HepG2 (cell line): Measurements from ENCODE around the gene ST3GAL5. TPM values are rescaled to one million over a fixed set of nuclear protein-coding genes. Genes with fewer than 3 reads are reported as not detected.

Experiments
- IRF2 ChIP-seq: IDR thresholded peaks from 2 replicates; pipeline ENCODE4 v1.6.1; 2018; ENCODE audit warnings: missing genetic modification reagents, missing compliant biosample characterization
- RXRB ChIP-seq: IDR thresholded peaks from 2 replicates; pipeline ENCODE4 v1.6.1; 2016; ENCODE audit warnings: borderline replicate concordance, missing genetic modification reagents, missing compliant biosample characterization
- SPEN ChIP-seq: sonication (generic); formaldehyde crosslinking; IDR thresholded peaks from 2 replicates; pipeline ENCODE4 v1.5.1; 2020; ENCODE audit warnings: low read depth, mild to moderate bottlenecking, missing genetic modification reagents
- ZNF232 ChIP-seq: sonication (generic); formaldehyde crosslinking; IDR thresholded peaks from 2 replicates; pipeline ENCODE4 v1.4.0; 2020; ENCODE audit warnings: missing genetic modification reagents, borderline replicate concordance
- ZNF430 ChIP-seq: sonication (generic); formaldehyde crosslinking; IDR thresholded peaks from 2 replicates; pipeline ENCODE4 v1.9.0; 2021; ENCODE audit warnings: mild to moderate bottlenecking, missing genetic modification reagents
- ZNF7 ChIP-seq: IDR thresholded peaks from 2 replicates; pipeline ENCODE4 v1.6.1; 2016; ENCODE audit warnings: missing biosample characterization, missing genetic modification reagents
- ZSCAN29 ChIP-seq: sonication (generic); formaldehyde crosslinking; conservative IDR thresholded peaks from 2 replicates; pipeline ENCODE4 v1.4.0; 2020; ENCODE audit warnings: mild to moderate bottlenecking, missing genetic modification reagents
- polyA plus RNA-seq, 8 experiments: library from polyadenylated mRNA; depleted of rRNA in 3 of 8; stranded (reverse) in 7 of 8; unstranded in 1 of 8; fragments of >200 nt; fragmentation: Illumina TruSeq in 4 of 8; extraction: Trizol in 4 of 8; gene quantifications; 2 replicates each; pipeline versions ENCODE4 v1.2.1 to v1.2.3, GENCODE V29; 2011 to 2016; ENCODE audit warnings: low read depth in 4 of 8, missing spikeins in 1 of 8, mixed read lengths in 1 of 8; ENCODE audit not compliant: insufficient read depth in 1 of 8
- total RNA-seq, 5 experiments: library from RNA; depleted of rRNA; stranded (reverse); fragments of >200 nt; fragmentation: Illumina TruSeq; extraction: Trizol; gene quantifications; 2 replicates each; pipeline ENCODE4 v1.2.3, GENCODE V29; 2016; ENCODE audit warnings: low read depth in 1 of 5
- TF ChIP-seq, protein P1 (sequence below): IDR thresholded peaks from 2 replicates; pipeline ENCODE4 v1.4.0; 2020; ENCODE audit warnings: mild to moderate bottlenecking, missing genetic modification reagents
- TF ChIP-seq, protein P2 (sequence below): sonication (generic); formaldehyde crosslinking; IDR thresholded peaks from 2 replicates; pipeline ENCODE4 v1.4.0; 2020; ENCODE audit warnings: missing genetic modification reagents, borderline replicate concordance
- TF ChIP-seq, protein P3 (sequence below): sonication (generic); formaldehyde crosslinking; IDR thresholded peaks from 2 replicates; pipeline ENCODE4 v1.5.1; 2020; ENCODE audit warnings: missing genetic modification reagents, mild to moderate bottlenecking, borderline replicate concordance
- TF ChIP-seq, protein P4 (sequence below): sonication (generic); formaldehyde crosslinking; IDR thresholded peaks from 2 replicates; pipeline ENCODE4 v1.4.0; 2020; ENCODE audit warnings: missing genetic modification reagents

The ST3GAL5 gene
- total and polyA plus RNA-seq, 2 of the 13 experiments (the other 11 are each of a cell fraction or from before 2014, with no cell fraction given): 1.3 to 2.0 TPM

DNA sequence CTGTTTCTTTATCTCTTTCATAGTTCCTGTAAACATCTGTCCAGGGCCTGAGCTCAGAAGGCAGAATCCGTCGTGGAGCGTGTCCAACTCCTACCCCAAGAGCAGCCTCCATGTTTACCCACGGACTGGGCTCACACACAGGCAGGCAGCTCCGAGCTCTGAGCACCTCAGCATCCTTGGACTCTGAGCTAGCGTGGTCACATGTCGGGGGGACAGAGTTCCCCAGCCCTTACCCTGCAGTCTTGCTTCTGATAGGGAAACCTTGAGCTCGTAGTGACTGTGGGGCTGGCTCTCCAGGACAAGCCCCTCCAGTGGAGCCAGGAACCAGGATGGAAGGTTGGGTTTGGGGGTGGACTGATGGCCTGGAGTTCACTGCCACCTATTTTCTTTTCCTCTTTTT, 15.1 kb upstream of the ST3GAL5 start (continued):
- TF ChIP-seq, protein P1, sequence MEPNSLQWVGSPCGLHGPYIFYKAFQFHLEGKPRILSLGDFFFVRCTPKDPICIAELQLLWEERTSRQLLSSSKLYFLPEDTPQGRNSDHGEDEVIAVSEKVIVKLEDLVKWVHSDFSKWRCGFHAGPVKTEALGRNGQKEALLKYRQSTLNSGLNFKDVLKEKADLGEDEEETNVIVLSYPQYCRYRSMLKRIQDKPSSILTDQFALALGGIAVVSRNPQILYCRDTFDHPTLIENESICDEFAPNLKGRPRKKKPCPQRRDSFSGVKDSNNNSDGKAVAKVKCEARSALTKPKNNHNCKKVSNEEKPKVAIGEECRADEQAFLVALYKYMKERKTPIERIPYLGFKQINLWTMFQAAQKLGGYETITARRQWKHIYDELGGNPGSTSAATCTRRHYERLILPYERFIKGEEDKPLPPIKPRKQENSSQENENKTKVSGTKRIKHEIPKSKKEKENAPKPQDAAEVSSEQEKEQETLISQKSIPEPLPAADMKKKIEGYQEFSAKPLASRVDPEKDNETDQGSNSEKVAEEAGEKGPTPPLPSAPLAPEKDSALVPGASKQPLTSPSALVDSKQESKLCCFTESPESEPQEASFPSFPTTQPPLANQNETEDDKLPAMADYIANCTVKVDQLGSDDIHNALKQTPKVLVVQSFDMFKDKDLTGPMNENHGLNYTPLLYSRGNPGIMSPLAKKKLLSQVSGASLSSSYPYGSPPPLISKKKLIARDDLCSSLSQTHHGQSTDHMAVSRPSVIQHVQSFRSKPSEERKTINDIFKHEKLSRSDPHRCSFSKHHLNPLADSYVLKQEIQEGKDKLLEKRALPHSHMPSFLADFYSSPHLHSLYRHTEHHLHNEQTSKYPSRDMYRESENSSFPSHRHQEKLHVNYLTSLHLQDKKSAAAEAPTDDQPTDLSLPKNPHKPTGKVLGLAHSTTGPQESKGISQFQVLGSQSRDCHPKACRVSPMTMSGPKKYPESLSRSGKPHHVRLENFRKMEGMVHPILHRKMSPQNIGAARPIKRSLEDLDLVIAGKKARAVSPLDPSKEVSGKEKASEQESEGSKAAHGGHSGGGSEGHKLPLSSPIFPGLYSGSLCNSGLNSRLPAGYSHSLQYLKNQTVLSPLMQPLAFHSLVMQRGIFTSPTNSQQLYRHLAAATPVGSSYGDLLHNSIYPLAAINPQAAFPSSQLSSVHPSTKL: peak; percentile 80
- 0 out of 2 replicates have a peak, but pooled peaks have one; percentile 26 for TF ChIP-seq RXRB
- TF ChIP-seq ZNF430: peak; percentile 31; the same call in 1 of the 2 replicates
- no peak for TF ChIP-seq ZSCAN29 (CRISPR knock-in tag)
- no peak for TF ChIP-seq ZNF7 (CRISPR knock-in tag)
- TF ChIP-seq, protein P2, sequence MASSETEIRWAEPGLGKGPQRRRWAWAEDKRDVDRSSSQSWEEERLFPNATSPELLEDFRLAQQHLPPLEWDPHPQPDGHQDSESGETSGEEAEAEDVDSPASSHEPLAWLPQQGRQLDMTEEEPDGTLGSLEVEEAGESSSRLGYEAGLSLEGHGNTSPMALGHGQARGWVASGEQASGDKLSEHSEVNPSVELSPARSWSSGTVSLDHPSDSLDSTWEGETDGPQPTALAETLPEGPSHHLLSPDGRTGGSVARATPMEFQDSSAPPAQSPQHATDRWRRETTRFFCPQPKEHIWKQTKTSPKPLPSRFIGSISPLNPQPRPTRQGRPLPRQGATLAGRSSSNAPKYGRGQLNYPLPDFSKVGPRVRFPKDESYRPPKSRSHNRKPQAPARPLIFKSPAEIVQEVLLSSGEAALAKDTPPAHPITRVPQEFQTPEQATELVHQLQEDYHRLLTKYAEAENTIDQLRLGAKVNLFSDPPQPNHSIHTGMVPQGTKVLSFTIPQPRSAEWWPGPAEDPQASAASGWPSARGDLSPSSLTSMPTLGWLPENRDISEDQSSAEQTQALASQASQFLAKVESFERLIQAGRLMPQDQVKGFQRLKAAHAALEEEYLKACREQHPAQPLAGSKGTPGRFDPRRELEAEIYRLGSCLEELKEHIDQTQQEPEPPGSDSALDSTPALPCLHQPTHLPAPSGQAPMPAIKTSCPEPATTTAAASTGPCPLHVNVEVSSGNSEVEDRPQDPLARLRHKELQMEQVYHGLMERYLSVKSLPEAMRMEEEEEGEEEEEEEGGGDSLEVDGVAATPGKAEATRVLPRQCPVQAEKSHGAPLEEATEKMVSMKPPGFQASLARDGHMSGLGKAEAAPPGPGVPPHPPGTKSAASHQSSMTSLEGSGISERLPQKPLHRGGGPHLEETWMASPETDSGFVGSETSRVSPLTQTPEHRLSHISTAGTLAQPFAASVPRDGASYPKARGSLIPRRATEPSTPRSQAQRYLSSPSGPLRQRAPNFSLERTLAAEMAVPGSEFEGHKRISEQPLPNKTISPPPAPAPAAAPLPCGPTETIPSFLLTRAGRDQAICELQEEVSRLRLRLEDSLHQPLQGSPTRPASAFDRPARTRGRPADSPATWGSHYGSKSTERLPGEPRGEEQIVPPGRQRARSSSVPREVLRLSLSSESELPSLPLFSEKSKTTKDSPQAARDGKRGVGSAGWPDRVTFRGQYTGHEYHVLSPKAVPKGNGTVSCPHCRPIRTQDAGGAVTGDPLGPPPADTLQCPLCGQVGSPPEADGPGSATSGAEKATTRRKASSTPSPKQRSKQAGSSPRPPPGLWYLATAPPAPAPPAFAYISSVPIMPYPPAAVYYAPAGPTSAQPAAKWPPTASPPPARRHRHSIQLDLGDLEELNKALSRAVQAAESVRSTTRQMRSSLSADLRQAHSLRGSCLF: no peak
- 0 out of 2 replicates have a peak, but pooled peaks have one; percentile 52 for TF ChIP-seq IRF2 (CRISPR knock-in tag)
- TF ChIP-seq ZNF232 (CRISPR knock-in tag): no peak
- TF ChIP-seq SPEN: peak; percentile 72; the same call in 1 of the 2 replicates
- TF ChIP-seq, protein P3, sequence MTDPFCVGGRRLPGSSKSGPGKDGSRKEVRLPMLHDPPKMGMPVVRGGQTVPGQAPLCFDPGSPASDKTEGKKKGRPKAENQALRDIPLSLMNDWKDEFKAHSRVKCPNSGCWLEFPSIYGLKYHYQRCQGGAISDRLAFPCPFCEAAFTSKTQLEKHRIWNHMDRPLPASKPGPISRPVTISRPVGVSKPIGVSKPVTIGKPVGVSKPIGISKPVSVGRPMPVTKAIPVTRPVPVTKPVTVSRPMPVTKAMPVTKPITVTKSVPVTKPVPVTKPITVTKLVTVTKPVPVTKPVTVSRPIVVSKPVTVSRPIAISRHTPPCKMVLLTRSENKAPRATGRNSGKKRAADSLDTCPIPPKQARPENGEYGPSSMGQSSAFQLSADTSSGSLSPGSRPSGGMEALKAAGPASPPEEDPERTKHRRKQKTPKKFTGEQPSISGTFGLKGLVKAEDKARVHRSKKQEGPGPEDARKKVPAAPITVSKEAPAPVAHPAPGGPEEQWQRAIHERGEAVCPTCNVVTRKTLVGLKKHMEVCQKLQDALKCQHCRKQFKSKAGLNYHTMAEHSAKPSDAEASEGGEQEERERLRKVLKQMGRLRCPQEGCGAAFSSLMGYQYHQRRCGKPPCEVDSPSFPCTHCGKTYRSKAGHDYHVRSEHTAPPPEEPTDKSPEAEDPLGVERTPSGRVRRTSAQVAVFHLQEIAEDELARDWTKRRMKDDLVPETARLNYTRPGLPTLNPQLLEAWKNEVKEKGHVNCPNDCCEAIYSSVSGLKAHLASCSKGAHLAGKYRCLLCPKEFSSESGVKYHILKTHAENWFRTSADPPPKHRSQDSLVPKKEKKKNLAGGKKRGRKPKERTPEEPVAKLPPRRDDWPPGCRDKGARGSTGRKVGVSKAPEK (CRISPR knock-in tag): peak; percentile 75; the same call in 1 of the 2 replicates
- TF ChIP-seq, protein P4, sequence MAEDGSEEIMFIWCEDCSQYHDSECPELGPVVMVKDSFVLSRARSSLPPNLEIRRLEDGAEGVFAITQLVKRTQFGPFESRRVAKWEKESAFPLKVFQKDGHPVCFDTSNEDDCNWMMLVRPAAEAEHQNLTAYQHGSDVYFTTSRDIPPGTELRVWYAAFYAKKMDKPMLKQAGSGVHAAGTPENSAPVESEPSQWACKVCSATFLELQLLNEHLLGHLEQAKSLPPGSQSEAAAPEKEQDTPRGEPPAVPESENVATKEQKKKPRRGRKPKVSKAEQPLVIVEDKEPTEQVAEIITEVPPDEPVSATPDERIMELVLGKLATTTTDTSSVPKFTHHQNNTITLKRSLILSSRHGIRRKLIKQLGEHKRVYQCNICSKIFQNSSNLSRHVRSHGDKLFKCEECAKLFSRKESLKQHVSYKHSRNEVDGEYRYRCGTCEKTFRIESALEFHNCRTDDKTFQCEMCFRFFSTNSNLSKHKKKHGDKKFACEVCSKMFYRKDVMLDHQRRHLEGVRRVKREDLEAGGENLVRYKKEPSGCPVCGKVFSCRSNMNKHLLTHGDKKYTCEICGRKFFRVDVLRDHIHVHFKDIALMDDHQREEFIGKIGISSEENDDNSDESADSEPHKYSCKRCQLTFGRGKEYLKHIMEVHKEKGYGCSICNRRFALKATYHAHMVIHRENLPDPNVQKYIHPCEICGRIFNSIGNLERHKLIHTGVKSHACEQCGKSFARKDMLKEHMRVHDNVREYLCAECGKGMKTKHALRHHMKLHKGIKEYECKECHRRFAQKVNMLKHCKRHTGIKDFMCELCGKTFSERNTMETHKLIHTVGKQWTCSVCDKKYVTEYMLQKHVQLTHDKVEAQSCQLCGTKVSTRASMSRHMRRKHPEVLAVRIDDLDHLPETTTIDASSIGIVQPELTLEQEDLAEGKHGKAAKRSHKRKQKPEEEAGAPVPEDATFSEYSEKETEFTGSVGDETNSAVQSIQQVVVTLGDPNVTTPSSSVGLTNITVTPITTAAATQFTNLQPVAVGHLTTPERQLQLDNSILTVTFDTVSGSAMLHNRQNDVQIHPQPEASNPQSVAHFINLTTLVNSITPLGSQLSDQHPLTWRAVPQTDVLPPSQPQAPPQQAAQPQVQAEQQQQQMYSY (CRISPR knock-in tag): peak; percentile 86
